ENCODE results near the gene GRIK4. TPM values are rescaled to one million over a fixed set of nuclear protein-coding genes. Genes with fewer than 3 reads are reported as not detected.

Gene GRIK4
- total RNA-seq, 1 donor from 2014 or later, result under 0.01 TPM

DNA sequence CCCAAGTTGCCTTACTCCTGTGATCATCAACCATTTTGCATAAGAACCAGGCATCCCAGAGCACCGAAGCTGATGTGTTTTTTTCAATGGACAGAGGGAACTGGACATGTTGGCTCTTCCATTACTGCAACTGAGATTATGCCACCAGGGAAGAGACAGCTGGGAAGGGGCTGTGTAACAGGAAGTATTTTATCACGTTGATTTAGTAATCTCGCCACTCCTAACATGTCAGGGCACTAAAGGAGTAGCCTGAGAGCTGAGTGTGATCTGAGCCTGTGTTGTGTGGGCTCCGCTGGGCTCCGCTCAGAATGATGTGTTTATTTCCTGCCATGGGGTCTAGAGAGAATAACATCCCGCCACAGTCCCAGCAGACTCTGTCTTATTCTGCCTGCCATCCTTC lies 165.4 kb downstream of the GRIK4 start:
- DNase-seq, result no peak

DNA sequence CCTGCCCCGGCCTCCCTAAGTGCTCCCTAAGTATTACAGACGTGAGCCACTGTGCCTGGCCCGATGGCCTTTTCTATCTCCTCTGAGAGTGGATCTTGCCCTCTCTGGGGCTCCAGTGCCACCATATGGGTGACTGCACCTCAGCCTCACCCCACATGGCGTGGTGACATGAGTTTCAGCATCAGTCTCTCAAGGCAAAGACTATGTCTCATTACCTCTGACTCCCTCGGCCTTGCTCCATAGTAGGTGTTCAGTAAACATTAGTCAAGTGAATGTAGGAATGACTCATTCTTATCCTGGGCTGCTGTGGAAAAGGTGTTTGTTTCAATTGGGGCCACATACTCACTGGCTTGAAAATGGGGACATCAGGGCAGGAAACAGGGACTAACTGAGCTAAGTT lies 168.8 kb downstream of the GRIK4 start:
- no peak for DNase-seq

DNA sequence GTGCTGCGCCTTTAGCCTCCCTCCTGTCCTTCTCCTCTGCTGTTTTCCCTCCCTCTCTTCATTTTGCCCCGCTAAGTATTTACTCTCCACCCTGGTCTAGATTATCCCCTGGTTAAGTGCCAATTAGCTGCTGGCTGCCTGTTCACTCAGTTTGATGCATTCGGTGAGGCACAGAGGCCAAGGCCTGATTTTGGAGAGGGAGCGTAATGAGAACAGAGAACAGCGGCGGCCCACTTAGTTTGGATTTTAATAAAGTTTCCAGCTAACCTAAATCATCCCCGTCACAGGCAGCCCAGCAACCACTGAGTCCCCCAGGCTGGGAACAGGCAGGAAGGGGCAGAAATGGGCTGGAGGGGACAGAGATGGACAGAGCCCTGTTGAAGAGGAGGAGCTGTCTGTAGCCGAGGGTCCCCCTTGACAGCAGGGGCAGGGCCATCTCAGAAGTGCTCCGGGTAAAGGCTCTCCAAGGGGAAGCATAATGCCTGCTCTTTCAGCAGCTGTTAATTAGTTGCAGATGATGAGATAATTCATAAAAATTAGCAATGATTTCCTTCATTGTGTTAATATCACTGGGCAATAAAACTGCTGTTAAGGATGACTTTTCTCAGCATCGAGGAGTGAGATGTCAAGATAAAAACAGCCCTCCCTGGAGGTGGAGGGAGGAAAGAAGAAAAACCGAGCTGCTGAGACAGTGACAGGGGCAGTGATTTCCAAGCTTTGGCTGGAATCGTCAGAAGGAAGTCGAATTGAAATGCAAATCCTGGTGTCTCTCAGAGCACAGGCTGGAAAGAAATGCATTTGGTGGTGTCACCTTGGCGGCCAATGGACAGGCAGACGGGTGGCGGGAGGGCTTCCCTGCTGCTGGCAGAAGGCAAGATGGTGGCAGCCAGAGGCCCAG lies 170.1 kb downstream of the GRIK4 start:
- no peak for DNase-seq

DNA sequence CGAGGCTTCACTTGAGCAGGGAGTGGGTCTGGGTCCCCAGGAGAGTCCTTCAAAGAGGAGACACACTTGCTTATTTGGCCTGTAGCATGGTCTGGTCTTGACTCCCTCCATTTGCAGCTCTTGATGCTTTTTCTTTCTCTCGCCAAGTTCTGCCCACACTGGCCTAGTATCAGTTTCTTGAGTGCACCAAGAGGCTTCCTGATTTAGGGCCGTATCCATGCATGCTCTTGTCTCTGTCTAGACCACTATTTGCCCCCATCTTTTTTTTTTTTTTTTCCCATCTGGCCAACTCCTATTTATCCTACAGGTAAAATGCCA lies 170.7 kb downstream of the GRIK4 start:
- DNase-seq, result no peak

DNA sequence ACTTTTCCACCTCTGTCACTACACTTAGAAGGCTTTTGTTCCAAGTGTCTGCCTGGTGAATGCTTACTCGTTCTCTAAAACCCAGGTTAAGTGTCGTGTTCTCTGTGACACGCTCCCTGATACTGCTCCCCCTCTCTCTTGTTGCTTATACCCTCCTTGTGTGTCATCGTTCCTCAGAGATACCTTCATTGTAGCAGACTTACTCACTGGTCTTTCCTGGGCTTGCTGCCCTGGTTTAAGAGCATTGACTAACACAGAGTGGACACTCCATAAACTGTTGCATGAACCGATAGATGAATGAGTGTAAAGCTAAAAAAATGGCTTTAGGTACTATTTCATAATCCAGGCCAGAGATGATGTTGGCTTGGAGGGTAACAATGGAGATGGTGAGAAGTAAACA lies 171.3 kb downstream of the GRIK4 start:
- DNase-seq, result no peak

GRCh38 chr11:120686516-120686915 lies 175.0 kb downstream of the GRIK4 start:
- DNase-seq, result no peak

DNA sequence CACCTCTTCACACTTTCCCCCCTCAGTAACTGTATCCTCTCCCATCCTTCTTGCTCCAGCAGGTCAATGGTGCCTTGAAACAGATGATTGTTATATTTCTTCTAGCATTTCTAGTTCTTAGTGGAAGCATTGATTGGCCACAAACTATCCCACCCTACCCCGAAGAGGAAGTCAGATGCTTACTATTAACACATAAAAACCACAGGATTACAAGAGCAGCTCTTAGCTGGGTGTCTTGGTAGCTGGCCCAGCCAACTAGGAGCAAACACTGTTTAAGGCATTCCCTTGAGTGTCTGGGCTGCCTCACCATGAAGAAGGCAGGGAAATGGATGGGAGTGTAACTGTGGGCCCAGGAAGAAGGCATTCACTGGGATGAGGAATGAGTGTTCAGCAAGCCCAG lies 176.6 kb downstream of the GRIK4 start:
- DNase-seq, result no peak

GRCh38 chr11:120689596-120690275 lies 178.2 kb downstream of the GRIK4 start:
- no peak for DNase-seq

- no peak for DNase-seq
These were observed 178.9 kb downstream of the GRIK4 start for GRCh38 chr11:120690406-120690805.

DNA sequence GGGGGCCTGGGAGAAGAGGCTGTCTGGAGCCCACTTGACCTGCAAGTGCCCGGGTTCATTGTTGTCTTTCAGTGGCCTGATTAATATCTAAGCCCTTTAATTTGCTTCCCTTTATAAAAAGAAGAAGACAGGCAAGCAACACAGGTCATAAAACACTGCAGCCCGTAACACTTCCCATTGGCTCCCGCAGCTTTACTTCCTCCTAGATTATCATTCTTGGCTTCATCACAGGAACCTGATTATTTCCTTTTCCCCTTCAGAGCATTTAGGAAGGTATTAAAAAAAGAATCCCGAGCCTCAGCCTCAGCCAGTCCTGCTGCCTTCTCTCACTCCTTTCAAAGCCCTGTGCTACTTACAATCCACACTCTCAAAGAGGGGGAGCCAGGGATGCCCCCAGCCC lies 183.2 kb downstream of the GRIK4 start:
- no peak for DNase-seq

DNA sequence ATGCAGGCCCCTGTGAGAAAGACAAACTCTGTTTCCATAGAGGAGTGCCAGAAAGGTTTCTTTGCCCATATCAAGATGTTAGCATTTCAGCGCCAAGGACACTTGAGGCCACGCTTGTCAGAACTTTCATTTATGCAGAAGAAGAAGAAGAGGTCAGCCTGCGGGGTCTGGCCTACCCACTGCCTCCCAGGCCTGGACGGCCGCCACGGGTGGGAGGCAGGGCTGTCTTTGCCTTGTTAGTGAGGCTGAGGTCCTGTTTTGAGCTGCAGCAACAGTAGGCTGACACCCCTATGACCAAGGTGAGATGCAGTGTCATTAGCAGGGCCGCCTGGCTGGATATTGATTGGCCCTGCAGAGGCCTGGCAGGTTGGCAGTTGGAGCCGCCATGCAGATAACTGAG lies 183.9 kb downstream of the GRIK4 start:
- DNase-seq, result no peak

- no peak for DNase-seq
These were observed 184.4 kb downstream of the GRIK4 start for GRCh38 chr11:120695939-120696338.

DNA sequence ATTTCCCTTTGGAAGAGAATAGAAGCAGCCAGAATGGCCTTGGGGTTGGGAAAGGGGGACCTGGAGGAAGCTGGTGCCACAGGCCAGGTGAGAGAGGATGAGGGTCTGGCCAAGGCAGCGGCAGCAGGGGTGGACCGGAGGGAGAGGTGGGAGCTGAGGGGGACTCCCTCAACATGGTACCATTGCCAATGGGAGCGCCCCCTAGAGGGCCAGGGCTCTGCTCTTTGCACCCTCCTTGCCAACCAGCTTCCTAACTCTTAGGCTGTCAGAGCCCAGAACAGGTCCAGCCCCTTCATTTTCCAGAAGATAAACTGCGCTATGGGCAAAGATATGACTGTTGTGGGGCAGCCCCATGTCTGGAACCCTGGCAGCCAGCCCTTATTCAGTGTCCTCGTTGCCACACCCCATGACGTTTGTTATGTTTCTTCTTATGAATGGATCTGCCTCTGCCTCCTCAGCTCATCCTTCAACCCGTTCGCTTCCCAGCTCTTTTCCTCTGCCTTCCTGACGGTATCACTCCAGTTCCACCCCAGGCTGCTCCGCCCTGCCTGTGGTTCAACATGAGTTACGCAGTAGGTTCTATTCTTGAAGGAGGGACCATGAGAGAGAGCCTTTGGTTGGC lies 185.2 kb downstream of the GRIK4 start:
- no peak for DNase-seq

- no peak for DNase-seq
These were observed 187.4 kb downstream of the GRIK4 start for GRCh38 chr11:120698918-120699317.

DNA sequence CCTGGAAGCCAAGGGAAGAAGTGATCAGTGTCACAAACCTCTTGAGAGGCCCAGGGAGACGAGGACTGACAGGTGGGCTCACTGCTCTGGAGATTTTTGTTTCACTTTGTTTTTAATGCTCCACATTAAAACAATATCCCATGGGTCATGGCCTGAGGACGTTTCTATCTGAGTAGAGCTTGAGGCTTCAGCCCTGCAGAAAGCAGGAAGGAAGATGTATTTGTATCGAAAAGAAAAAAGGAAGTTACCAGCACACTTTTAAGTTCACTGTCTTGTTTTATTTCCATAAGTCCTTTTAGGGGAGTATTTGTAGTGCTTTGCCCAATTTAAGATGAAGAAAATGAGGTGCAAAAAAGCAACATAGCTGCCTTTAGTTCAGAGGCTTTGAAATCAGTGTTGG lies 191.1 kb downstream of the GRIK4 start:
- no peak for DNase-seq

DNA sequence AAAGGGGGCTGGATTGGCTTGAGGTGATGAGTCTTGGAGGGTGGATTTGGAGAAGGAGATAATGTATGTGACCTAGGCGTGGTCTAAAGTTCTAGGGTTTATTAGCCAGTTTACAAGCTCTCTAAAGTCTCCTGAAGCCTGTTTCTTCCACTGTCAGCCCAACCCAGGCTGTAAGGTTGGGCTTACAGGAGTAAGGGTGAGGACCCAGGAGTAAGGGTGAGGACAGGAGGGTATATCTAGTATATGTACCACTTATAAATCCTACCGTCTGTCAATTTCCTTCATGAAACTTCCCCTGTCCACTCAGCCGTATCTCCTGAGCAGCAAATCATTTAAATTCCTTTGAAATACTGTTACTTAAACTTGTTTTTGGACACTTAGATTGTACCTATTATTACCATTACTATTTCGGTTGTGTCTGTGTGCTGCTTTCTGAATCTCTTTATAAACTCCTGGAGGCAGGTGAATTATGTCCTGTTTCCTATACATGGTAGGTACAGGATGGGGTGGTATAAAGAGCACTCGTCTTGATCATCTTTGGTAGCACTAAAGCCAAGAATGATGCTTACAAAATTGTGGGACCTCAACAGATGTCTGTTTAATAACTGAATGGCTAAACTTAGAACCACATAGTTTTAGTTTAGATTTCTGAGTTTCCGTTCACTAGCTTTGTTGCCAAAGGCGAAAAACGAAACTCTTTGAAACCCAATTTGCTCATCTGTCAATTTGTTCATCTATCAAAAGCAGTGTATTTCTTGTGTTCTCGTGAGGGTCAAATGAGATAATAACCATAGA lies 192.0 kb downstream of the GRIK4 start:
- DNase-seq, result no peak

GRCh38 chr11:120704256-120704750 lies 192.8 kb downstream of the GRIK4 start:
- no peak for DNase-seq

DNA sequence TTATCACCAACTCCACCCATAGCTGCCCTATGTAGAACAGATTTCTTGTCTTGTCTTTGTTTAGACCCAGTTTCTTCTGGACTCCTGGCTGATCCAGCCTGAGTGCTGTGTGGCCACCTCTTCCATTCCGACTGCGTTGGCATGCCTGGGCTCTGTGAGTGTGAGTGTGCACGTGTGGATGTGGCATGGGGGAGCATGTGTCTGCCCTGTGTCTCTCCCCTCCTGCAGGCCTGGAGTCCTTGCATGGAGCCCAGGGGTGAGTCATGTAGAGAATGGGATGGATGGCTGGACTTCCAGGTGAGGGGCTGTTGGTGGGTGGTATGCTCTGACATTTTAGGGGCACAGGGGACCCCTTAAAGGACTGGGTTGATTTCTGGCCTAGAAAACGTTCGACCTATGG lies 194.7 kb downstream of the GRIK4 start:
- no peak for DNase-seq

DNA sequence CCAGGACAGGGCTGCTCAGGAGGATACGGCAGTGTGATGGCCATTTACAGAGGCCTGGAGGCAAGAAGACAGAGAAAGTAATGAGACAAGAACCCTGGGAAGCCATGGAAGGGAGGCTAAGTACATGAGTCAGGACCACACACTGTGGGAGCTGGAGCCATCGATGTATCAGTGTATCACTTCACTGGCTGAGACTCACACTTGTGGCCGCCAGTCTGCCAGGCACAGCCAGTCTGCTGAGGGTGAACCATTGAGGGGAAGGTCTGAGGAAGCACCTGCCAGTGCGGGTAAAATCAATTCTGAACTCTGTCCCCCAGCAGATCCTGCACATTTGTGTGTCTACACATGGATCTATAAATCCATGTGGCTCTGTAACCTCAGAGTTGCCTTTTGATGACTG lies 195.6 kb downstream of the GRIK4 start:
- DNase-seq, result no peak

GRCh38 chr11:120707663-120708062 lies 196.1 kb downstream of the GRIK4 start:
- no peak for DNase-seq

GRCh38 chr11:120708511-120709183 lies 197.1 kb downstream of the GRIK4 start:
- no peak for DNase-seq

- no peak for DNase-seq
These were observed 198.3 kb downstream of the GRIK4 start for GRCh38 chr11:120709808-120710207.
